H1 (cell line): ENCODE results near the gene PTBP1. TPM values are rescaled to one million over a fixed set of nuclear protein-coding genes. Genes with fewer than 3 reads are reported as not detected.

ENCODE experiments used
- BCL11A ChIP-seq, 2 experiments: IDR thresholded peaks; one replicate each; pipeline ENCODE4 v1.6.1; 2011; ENCODE audit warnings: low read depth in 2 of 2, low read length in 2 of 2, mild to moderate bottlenecking in 2 of 2
- CHD1 ChIP-seq: IDR thresholded peaks from 2 replicates; pipeline ENCODE4 v1.6.1; 2012; ENCODE audit warnings: low read depth, low read length, improper control_type of control experiment
- NANOG ChIP-seq: IDR thresholded peaks from 2 replicates; pipeline ENCODE4 v1.6.1; 2011; ENCODE audit warnings: low read length, low read depth, mild to moderate bottlenecking, inconsistent platforms; ENCODE audit not compliant: insufficient read depth, poor library complexity, severe bottlenecking
- SP1 ChIP-seq: IDR thresholded peaks from 2 replicates; pipeline ENCODE4 v1.6.1; 2011; ENCODE audit warnings: low read depth, low read length
- SUZ12 ChIP-seq: fragments of 200-600 bp; sonication (generic); IDR thresholded peaks from 2 replicates; pipeline ENCODE4 v1.6.1; 2012; ENCODE audit warnings: mild to moderate bottlenecking, inconsistent platforms, low read length, moderate library complexity, mixed read lengths
- TAF7 ChIP-seq: optimal IDR thresholded peaks from 2 replicates; pipeline ENCODE3; 2011; ENCODE audit warnings: low read depth, mild to moderate bottlenecking, inconsistent platforms, low read length, moderate library complexity, borderline replicate concordance
- polyA plus RNA-seq, 7 experiments: library from polyadenylated mRNA; depleted of rRNA in 3 of 7; stranded (reverse) in 5 of 7; unstranded in 2 of 7; fragments of >200 nt in 5 of 7; fragments of 200-250 nt in 2 of 7; gene quantifications; 1 replicate in 5 of 7; 2 replicates in 1 of 7; 4 replicates in 1 of 7; pipeline versions ENCODE4 v1.2.1 to v1.2.3, GENCODE V29; 2011 to 2013; ENCODE audit warnings: missing spikeins in 2 of 7, mixed read lengths in 2 of 7
- total RNA-seq: library from RNA; stranded (reverse); fragmentation: NEBNext Ultra II Directional; extraction: Animal tissue kit (Norgen Biotek cat#: 25700); gene quantifications from 2 replicates; pipeline ENCODE4 v1.2.1, GENCODE V29; 2021

The PTBP1 gene
- total and polyA plus RNA-seq, 2 of the 8 experiments (the other 6 are each of a cell fraction or from before 2014, with no cell fraction given): 528 to 888 TPM

GRCh38 chr19:782878-783668 is 14.2 kb upstream of the PTBP1 start (continued):
- TF ChIP-seq TAF7 (no peak), NANOG (no peak), SP1 (no peak), CHD1 (no peak), BCL11A (IDR thresholded peaks at IDR 0.05; ENCODE audit: low read depth in 2 of 2, low read length in 2 of 2) (no peak), SUZ12 (no peak)
- TF ChIP-seq, all 59 proteins: peak for 0
